HCEC 1CT (cell line): ENCODE data around the gene ARMC5.
"Not testable (repeated sequence)": the region's sequence is repeated elsewhere in the genome, so short reads cannot be mapped to it uniquely, and the experiment has no call there.

ENCODE experiments used
- DNase-seq: peaks from one replicate; pipeline ENCODE4 v3.0.0-alpha.2; 2017

The ARMC5 gene

DNA sequence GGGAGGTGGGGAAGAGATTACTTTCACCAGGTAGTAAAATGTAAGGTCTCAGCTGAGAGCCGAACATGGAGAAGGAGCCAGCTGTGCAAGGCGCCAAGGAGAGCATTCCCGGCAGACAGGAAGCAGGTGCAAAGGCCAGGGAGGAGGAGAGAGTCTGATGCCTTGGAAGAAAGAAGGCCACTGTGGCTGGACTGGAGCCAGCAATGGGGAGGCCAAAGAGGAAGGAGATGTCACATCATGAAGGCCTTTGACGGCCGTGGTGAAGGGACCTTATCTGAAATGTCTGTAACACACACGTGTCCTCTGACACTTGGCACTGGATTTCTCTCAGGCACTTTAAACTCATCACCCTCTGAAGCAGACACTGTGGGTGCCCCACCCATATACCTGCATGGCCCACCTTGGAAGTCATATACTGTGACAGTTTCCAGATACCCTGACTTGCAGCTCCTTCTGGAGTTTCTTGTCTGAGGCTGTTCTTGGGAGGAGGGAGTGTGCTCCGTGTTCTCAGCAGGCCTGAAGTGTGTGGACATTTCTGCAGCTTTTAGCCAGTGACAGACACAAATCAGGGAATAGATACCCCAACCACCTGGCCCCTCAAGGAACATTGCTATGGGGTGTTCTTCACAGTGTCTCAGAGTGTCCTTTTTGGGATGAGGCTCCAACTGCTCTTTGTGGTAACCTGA, 21.7 kb downstream of the ARMC5 start:
- no peak for DNase-seq

DNA sequence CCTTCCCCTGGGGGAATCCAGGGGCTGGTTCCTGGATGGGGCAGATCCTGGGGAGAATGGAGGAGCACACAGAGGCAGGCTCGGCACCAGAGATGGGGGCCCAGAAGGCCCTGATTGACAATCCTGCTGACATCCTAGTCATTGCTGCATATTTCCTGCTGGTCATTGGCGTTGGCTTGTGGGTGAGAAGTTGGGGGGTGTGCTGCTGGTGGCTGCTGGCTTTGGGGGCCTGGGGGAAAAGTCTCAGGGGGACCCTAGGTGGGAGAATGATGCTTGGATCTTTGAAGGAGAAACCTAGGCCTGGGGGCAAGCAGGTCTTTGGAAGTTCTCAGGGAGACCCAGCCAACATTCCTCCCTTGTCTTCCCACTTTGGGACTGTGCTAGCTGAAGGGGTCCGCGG, 23.8 kb downstream of the ARMC5 start, which contains the start of gene SLC5A2:
TSS of gene SLC5A2 (plus strand) at position 43 of the 400 bp plus-strand sequence. CDS start at position 57, 14 bp downstream.
- no peak for DNase-seq

DNA sequence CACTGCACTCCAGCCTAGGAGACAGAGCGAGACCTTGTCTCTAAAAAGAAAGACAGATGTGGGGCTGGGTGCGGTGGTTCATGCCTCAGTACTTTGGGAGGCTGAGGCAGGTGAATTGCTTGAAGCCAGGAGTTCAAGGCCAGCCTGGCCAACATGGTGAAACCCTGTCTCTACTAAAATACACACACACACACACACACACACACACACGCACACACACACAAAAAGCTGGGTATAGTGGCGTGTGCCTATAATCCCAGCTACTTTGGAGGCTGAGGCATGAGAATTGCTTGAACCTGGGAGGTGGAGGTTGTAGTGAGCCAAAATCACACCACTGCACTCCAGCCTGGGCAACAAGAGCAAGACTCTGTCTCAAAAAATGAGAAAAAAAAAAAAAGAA, 24.7 kb downstream of the ARMC5 start:
- DNase-seq, result not testable (repeated sequence)

DNA sequence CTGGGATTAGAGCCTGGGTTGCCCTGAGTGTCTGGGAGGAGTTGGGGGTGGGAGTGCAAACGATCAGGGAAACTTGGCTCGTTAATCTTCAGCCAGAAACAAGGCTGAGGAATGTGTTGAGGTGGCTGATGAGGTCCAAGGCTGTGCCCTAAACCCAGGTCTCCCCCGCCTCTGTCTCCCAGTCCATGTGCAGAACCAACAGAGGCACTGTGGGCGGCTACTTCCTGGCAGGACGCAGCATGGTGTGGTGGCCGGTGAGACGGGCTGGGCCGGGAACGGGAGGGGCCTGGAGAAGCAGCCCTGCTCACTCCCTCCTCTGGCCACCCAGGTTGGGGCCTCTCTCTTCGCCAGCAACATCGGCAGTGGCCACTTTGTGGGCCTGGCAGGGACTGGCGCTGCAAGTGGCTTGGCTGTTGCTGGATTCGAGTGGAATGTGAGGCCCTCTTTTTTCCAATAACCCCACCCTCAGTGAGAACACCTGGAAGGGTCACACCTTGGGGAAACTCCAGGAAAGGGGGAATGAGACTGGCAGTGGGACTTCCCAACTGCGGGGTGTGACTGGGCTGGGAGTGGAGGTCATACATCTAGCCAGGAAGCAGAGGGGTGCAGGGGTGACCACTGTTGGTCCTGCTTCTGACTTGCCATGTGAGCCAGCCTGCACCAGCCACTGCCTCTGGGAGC, 25.3 kb downstream of the ARMC5 start:
- no peak for DNase-seq

DNA sequence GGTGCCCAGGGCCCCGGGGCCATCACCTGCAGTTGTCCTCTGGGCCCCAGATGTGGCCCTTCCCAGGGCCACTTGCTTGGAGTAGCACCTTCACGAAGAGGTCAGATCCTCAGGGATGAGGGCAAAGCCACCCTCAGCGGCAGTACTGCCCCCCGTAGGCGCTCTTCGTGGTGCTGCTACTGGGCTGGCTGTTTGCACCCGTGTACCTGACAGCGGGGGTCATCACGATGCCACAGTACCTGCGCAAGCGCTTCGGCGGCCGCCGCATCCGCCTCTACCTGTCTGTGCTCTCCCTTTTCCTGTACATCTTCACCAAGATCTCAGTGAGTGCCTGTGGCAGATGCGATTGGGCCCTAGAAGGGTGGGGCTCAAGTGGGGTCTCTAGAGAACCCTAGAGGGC, 26.3 kb downstream of the ARMC5 start:
- DNase-seq, result no peak

DNA sequence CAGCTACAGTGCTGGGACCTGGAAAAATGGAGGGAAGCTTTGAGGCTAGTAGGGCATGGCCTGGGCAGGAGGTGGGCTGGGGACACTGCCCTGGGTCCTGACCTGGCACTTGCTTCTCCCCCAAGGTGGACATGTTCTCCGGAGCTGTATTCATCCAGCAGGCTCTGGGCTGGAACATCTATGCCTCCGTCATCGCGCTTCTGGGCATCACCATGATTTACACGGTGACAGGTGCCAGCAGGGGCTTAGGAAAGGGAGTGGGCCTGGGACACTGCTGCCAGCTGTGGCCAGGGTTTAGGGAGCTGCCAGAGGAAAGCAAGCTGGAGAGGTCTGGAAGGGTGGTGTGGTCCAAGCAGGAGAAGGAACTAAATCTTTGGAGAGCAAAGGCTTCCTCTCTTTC, 26.7 kb downstream of the ARMC5 start:
- no peak for DNase-seq

DNA sequence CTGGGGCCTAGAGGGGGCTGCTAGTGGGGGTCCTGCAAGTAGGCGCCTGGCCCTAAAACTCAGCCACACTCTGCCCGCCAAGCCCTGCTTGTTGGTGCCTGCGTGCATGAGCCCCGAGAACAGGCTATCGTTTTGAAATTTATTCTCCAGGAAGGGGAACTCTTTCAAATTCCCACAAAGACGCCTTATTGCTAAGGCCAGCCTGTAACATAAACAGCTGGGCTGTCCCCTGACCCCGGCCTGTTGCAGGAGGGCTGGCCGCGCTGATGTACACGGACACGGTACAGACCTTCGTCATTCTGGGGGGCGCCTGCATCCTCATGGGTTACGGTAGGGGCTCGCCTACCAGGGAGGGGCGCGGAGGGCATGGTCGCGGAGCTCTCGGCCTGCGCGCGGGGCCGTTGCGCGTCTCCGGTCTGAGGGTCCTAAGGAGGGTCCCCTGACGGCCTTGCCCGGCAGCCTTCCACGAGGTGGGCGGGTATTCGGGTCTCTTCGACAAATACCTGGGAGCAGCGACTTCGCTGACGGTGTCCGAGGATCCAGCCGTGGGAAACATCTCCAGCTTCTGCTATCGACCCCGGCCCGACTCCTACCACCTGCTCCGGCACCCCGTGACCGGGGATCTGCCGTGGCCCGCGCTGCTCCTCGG, 27.9 kb downstream of the ARMC5 start:
- DNase-seq, result no peak

DNA sequence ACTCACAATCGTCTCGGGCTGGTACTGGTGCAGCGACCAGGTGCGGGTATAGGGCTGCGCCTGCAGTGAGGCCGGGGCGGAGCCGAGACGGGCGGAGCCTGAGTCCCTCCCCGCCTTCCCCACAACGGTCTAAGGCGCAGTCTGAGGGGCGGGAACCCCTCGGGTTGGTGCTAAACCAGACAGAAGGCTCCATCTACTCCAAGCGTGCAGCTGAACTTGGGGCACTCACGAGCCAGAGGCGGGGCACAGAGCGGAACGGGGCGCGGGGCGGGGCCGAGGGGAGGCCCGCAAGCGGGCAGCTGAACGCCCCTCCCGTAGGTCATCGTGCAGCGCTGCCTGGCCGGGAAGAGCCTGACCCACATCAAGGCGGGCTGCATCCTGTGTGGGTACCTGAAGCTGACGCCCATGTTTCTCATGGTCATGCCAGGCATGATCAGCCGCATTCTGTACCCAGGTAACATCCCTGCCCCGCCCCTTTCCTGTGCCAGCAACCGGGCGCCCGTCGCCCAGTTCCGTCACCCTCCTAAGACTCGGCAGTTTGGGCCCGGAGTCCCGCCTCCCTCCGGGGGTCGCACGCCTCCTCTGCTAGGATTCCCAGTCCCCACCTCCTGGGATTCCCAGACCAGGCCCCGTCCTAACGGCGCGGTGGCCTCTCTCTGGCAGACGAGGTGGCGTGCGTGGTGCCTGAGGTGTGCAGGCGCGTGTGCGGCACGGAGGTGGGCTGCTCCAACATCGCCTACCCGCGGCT, 28.6 kb downstream of the ARMC5 start:
- DNase-seq, result no peak

DNA sequence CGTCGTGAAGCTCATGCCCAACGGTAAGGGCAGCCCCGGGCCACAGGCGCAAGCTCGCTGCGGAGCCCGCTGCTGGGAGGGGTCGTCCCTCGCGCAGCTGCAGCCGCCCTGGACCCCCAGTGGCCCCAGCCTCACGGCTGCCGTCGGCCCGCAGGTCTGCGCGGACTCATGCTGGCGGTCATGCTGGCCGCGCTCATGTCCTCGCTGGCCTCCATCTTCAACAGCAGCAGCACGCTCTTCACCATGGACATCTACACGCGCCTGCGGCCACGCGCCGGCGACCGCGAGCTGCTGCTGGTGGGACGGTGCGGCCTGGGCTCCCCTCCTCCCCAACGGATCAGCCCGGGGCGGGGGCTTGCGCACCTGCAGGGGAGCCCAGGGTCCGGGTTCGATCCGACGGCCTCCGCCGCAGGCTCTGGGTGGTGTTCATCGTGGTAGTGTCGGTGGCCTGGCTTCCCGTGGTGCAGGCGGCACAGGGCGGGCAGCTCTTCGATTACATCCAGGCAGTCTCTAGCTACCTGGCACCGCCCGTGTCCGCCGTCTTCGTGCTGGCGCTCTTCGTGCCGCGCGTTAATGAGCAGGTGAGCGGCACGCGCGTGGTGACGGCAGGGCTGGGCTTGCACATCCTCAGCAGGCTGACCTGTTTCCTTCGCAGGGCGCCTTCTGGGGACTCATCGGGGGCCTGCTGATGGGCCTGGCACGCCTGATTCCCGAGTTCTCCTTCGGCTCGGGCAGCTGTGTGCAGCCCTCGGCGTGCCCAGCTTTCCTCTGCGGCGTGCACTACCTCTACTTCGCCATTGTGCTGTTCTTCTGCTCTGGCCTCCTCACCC, 29.4 kb downstream of the ARMC5 start:
- DNase-seq, result no peak

DNA sequence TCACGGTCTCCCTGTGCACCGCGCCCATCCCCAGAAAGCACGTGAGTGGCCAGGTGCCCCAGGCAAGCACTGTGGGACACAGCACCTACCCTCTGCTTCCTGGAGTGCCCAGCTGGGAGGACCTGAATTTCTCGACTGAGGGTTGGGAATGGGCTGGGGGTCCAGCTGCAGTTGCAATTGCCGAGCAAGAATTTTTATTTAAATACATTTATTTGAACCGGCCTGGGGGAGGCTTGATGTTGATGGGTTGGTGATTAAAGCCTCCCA, 29.9 kb downstream of the ARMC5 start:
- DNase-seq, result no peak

DNA sequence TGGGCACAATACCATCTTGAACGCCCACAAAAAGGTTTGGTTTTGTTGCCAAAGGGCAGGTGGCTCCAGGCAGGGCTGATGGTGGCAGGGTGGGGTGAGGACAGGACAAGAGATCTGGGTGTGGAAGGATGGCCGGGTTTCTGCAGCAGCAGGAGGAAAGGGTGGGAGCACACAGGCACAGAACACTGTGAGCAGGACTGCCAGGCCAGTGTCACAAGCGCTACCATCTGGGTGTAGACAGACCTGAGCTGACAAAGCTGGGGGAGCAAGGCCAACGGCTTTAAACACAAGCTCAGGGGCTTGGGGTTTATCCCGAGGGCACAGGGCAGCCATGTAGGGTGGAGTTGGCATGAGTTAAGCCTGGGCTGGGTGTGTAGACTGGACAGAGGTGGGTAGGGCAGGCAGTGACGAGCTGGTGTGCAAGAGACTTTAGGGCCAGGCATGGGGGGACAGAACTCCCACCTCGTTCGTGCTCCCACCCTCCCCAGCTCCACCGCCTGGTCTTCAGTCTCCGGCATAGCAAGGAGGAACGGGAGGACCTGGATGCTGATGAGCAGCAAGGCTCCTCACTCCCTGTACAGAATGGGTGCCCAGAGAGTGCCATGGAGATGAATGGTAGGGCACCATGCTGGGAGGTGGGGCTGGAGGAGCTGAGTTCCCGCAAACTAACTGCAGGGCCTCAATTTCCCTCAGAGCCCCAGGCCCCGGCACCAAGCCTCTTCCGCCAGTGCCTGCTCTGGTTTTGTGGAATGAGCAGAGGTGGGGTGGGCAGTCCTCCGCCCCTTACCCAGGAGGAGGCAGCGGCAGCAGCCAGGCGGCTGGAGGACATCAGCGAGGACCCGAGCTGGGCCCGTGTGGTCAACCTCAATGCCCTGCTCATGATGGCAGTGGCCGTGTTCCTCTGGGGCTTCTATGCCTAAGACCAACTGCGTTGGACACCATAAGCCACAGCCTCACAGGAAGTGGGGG, 30.6 kb downstream of the ARMC5 start:
- no peak for DNase-seq

DNA sequence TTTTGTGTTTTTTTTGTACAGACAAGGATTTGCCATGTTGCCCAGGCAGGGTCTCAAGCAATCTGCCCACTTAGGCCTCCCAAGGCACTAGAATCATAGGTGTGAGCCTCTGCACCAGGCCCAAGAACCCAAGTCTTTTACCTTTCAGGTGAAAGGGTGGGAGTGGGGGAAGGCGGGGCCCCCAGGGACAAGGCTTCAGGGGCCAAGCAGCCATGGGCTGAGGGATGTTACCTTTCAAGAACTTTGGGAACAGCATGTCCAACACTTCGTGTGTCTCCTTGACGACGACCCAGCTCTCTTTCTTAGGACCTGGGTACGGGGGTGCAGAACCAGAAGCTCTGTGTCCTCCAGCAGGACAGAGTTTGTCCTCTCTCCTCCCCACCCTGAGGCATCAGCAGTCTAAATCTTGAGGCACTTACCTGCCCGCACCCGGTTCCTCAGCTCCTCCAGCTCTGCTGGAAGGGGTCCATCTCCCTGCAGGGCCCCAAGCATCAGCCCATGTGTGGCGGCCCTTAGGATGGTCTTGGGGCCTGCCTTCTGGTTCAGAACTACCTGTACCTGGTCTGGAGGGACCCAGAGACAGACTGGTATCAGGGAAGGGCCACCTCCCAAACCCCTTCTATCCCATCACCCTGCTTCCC, 32.6 kb downstream of the ARMC5 start:
- DNase-seq, result no peak

DNA sequence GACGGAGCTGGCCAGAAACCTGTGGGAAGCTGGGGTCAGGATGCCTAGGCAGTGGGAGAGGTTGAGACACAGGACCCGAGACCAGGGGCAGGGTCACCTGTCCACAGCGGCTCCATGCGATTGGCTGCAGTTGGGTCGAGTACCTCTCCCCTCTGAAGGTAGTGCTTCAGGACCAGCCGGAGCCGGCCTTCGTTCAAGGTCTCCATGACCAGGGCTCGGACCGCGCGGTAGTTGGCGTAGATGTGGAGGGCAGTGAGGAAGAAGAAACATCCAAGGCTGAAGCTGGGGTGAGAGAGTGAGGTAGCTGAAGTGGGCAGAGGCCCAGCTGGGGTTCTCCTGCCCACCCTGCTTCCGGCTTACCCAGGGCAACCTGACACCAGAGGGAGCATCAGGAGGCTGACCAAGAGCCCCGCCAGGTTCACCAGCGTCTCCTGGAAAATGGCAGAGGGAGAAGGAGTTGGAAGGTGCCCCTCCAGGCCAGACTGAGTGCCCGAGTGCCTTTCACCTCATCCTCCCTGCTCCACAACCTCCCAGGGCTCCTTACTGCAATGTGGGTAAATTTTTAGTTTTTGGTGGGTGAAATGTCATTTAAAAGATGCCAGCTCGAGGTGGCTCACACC, 34.3 kb downstream of the ARMC5 start:
- DNase-seq, result no peak

DNA sequence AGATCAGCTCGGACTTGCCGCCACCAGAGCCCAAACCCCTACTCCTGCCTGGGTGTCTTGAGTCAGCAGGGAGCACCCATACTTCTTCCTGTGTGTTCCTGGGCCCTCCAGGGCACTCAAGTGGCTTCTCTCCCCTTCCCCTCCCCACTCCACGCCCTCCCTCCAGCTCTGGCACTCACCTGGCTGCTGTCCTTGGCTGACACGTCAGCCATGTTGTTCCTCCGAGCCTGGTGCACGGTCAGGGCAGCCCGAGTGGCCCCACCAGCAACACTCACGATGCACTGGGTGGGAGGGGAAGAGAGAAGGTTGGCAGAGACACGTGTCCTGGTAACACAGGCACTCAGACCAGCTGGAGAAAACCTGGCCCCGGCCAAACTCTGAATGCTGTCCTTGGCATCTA, 37.4 kb downstream of the ARMC5 start:
- no peak for DNase-seq

DNA sequence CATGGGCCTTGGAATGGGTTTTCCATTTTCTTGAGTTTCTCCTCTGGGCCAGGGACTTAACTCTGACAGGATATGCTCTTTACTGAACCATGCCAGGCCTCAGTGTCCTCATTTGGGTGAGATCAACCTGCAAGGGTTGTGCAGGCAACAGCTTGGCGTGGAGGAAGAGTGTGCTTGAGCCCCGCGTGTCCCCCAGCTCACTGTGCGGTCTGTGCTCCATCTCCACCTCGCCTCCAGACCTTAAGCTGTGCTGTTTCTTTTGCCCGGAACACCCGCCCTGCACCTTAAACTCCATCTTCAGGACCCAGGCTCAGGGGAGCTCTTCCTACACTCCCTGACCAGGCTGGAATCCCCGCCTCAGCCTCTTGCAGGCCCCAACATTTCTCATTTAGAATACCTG, 39.2 kb downstream of the ARMC5 start:
- no peak for DNase-seq

DNA sequence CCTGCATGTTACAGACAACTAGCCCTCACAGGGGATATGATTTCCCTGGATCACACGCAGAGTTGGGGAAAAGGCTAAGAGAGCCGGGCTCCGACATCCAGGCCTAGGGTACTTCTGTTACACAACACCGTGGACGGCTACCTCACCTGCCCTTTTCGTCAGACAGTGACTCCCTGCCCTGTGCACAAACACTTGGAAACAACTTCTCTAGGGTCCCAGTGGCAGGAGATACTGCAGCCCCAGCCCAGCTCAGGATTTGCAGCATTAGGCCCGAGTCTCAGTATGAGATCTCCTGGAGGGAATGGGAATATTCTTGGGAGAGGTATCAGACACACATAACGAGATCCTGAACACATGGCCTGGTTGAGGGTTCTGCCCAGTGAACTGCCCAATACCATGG, 40.6 kb downstream of the ARMC5 start:
- no peak for DNase-seq

DNA sequence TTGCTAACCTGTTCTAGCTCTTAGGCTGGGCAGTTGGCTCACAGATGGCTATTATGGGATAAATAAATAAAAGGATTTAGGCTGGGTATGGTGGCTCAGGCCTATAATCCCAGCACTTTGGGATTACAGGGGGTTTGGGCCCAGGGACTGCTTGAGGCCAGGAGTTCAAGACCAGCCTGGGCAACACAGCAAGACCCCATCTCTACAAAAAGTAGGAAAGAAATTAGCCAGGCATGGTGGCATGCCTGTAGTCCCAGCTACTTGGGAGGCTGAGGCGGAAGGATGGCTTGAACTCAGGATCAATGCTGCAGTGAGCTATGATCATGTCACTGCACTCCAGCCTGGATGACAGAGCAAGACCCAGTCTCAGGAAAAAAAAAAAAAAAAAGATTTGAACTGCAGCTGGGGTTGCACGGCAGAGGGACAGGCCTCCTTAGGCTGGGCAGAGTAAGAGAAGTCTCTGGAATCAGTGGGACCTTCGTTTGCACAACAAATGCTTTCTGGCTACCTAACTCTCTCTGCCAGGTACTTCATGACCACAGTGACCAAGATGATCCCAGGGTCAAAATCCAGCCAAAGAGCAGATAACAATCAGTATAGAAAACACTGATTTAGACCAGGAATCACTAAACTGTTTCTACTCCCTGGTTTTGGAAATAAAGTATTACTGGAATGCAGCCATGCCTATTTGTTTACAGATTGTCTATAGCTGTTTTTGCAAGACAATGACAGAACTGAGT, 42.1 kb downstream of the ARMC5 start:
- no peak for DNase-seq

DNA sequence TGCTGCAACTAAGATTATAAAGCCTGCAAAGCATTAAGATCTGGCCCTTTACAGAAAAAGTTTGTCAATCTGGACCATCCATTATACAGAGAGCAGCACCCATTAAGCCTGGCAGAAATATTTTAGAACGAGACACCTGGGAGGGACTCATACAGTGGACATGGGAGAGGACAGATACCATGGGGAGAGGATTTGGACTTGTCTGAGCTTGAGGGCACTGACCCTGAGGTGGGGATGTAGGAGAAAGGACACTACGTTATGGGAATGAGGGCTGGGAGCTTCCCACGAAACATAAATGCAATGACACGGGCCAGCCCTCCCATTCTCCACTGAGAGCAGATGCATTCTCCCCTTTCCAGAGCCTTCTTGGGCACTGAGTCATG, 42.7 kb downstream of the ARMC5 start:
- DNase-seq, result no peak

DNA sequence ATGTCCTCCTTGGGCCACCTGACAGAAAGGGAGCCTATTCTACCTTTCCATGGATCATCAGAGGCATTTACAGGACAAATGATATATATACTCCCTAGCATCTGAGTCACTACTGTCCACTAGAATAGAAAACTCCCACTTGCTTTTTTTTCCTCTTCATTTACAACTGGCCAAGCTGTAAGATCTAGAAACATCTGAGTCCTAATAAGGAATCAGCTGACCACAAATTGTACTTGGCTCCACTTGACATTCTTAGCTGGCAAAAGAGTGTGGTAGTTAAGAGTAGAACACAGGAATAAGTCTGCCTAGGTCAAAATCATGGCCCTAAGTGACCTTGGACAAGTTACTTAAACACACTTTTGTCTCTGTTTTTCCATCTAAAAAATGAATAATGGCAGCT, 43.7 kb downstream of the ARMC5 start:
- DNase-seq, result no peak

DNA sequence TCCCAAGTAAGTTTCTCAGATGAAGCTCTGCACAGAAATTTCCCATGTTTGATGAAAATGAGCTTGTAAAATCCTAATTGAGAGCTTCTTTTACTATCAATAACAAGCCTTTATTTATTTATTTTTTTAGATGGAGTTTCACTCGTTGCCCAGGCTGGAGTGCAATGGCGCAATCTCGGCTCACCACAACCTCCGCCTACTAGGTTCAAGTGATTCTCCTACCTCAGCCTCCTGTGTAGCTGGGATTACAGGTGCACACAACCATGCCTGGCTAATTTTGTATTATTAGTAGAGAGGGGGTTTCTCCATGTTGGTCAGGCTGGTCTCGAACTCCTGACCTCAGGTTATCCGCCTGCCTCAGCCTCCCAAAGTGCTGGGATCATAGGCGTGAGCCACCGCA, 44.3 kb downstream of the ARMC5 start:
- DNase-seq, result not testable (repeated sequence)
